OCI-LY1 (cell line): ENCODE results near the gene CLEC17A.

Experiments
- EZH2 ChIP-seq: fragments of 200-600 bp; sonication (generic), shearing (Covaris generic); IDR thresholded peaks from 2 replicates; pipeline ENCODE4 v1.8.0; 2017; ENCODE audit warnings: borderline replicate concordance, mixed run types, mild to moderate bottlenecking, antibody characterized with exemption, low read length, moderate library complexity, mixed read lengths
- TF ChIP-seq, protein P1 (sequence below): fragments of 200-600 bp; sonication (generic), shearing (Covaris generic); IDR thresholded peaks from 2 replicates; pipeline ENCODE4 v1.5.1; 2017; ENCODE audit warnings: mild to moderate bottlenecking, antibody characterized with exemption, low read length, moderate library complexity, mixed read lengths

DNA sequence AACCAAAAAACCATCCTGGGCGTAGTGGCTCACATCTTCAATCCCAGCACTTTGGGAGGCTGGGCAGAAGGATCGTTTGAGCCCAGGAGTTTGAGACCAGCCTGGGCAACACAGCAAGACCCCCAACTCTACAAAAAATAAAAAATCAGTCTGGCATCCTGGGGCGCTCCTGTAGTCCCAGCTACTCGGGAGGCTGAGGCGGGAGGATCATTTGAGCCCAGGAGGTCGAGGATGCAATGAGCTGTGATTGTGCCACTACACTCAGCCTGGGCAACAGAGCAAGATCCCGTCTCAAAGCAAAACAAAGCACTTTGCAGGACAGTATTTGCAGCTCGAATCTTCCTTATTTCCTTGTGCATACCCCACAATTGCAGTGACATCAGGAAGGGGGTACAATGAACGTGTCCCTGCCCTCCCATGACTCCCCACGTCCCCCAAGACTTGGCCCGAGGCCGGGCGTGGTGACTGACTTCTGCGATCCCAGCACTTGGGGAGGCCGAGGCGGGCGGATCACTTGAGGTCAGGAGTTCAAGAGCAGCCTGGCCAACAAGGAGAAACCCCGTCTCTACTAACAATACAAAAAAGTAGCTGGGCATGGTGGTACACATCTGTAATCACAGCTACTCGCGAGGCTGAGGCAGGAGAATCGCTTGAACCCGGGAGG, 11.9 kb upstream of the CLEC17A start:
- TF ChIP-seq, protein P1, sequence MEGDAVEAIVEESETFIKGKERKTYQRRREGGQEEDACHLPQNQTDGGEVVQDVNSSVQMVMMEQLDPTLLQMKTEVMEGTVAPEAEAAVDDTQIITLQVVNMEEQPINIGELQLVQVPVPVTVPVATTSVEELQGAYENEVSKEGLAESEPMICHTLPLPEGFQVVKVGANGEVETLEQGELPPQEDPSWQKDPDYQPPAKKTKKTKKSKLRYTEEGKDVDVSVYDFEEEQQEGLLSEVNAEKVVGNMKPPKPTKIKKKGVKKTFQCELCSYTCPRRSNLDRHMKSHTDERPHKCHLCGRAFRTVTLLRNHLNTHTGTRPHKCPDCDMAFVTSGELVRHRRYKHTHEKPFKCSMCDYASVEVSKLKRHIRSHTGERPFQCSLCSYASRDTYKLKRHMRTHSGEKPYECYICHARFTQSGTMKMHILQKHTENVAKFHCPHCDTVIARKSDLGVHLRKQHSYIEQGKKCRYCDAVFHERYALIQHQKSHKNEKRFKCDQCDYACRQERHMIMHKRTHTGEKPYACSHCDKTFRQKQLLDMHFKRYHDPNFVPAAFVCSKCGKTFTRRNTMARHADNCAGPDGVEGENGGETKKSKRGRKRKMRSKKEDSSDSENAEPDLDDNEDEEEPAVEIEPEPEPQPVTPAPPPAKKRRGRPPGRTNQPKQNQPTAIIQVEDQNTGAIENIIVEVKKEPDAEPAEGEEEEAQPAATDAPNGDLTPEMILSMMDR, result no peak
- no peak for TF ChIP-seq EZH2
